ENCODE measurements around the gene HEPACAM.

The HEPACAM gene

DNA sequence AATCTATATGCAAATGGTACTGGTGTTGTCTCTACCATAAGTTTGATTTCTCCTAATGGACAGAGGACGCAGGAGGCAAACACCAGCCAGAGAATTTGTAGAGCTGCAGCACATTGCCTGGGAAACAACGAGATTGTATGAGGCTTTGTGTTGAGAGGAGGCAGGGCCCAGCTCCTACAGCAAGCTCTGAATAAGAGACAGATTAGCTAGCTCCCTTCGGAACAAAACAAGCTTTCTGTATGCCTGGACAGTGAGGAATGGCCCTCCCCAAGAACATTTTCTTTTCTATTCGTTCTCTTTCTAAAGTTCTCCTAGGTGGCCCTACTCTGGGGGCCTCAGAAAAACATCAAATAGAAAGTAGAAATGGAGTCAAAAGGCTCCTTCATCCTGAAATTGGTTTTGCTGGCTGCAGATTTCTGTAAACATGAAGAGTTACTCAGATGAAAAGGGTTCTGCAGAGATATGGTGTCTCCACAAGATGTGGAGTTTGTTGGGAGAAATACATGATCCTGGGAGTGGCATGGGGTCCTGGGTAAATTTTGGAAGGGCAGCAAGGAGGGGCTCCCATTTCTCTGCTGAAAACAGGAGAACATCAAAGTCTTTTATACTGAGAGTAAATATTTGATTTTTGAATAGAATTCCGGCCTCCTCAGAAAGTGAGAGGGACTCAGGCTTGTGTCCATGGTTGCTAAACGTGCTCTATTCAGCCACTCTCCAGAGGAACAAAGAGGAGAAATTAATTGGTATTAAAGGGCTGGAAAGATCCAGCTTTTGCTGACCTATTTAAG lies 6.8 kb upstream of the HEPACAM start:
- no peak for DNase-seq

DNA sequence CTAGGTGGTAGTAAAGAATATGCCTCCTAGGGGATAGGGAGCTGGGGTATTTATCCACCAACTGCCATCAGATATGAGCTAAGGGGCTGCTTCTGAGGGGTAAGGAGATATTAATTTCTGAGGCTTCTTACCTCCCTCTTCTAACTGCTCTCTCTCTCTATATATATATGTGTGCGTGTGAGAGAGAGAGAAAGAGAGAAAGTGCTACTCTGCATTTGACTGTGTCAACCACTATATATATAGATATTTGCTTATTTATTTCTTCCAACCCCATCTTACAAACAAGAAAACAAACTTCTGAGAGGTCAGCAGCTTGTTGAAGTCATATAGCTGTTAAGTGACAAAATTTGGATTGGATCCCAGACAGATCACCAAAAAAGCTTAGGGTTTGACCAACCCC lies 5.9 kb upstream of the HEPACAM start:
- DNase-seq: no peak

DNA sequence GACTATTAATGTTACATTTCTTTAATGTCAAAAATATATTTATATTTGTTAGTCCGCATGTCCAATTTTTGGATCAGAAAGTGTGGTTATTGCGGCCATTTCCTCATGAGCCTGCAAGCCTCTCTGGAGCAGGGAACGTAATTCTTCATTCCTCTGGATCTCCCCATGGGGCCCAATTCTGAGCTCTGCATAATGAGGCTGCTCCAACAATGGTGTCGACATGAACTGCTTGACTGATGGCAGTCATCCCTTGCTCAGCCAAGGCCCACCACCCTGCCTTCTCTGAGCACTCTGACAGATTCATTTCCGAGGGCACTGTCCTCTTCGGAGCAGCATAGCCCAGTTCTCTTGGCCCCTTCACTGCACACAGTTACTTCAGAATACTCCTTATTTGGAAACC lies 3.1 kb upstream of the HEPACAM start:
- DNase-seq: no peak

DNA sequence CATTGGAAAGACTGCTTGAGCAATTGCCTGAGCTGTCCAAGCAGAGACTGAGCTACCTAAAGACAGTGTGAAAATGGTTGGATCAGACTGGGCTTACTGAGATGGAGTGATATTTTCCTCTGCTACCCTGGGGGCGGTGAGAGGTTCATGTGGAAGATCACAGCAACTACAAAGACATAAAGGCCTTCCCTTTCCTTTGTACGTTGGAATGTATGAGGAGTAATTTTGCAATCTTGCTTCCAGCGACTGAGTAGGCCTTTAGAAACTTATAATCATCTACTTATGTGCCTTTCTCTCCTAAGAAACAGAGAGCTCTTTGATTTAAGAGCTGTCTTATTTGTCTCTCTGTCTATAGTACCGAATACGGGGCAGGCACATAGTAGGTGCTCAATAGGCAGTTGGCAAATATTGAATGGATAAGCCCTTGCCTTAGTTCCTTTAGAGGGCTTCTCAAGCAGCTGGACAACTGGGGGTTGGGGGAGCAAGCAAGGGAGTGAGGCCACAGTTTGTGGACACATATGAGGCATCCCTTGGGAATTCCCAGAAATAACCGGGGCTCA lies 2.4 kb upstream of the HEPACAM start:
- no peak for DNase-seq

DNA sequence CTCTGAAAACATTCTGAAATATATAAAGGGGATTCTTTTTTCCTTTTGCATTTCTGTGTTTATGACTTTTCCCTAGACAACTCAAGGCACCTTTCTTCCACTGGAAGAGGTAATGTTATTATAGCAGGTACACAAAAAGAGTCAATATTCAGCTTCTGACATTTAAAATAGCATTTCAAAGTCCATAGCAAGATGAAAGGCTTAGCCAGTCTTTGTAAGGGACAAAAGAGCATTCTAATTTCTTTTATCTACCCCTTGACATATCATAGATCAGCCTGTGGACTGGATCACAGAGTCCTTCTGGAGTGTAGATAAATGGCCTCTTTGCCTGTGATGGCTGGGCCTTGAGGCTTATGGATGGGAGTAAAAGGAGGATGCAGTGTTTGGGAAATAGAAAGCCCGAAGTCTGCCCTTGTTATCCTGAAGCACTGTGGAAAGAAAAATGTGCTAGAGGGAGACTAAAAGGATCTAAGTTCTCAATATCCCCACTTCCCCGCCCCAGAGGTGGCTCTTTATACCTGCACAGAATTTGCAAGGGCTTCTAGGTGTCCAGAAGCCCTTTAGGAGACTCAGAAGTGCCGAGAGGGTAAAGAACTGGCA lies 1.6 kb upstream of the HEPACAM start:
- DNase-seq: no peak

DNA sequence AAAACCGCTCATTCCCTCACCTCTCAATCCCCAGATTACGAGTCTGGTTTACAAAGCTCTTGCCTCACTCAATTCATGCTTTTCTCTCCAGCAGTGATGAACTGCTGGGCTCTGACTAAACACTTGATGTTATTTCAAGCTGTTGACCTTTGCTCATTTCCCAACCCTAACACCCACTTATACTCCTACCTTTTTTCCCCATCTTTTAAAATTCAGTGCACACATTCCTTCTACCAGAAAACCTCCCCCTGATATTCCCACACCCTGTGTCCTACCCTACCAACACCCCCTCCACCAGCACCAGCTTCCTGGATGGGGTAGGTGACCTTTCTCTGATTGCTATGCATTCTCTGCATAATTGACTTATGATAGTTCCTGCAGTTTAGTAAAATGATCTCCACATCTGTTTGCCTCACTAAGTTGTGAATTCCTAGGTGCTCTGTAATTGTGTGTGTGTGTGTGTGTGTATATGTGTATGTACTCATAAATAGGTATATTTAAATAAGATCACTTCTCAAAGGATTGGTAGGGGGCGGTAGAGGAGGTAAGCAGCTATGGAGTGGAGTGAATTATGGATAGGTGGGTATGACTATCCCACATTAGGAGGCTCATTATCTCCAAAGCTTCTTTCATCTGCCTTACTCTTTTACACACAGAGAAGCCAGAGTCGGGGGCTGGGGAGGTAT lies 842 bp downstream of the HEPACAM start:
- DNase-seq: no peak

DNA sequence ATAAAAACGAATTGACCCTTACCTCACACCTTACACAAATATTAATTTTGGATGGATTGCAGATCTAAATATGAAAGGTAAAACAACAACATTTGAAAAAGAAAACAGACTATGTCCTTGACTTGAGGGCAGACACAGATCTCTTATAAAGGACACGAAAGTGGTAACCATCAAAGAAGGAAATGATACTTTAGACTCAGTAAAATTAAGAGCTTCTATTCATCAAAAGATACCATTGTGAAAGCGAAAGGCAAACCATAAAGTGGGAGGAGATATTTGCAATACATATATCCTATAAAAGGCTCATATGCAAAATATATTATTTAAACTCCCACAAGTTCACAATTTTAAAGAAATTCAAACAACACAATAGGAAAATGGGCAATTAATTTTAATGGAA lies 5.0 kb downstream of the HEPACAM start:
- no peak for DNase-seq

DNA sequence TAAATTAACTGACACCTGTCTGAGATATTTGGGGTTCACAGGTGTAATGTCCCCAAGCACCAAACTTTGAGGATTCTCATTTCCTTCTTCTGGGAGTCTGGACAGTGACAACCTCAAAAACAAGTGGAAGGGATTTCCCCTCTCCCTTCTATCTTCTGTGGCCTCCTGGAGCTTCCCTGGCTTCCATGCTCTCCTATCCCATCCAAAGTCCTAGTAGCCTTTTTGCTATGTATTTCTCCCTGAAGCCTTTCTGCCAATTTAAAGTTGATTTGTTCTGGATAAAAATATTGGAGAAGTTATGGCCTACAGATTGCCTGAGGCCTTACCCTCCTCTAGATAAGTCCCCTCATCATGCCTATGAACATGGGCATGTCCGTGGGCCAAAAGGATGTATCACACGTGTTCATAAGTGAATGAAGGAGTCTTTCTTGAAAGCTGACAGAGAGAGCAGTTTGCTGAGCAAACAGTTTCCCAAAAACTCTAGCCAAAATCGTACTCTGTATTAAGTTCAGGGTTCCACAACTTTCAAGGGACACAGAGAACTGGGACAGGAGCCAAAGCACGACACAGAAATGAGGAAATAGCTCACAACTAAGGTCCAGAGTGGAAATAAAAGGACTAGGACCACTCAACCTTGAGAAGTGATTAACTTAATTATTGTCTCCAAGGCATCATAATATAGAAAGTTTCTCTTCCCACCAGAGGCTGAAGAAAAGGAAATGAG lies 6.7 kb downstream of the HEPACAM start:
- no peak for DNase-seq

DNA sequence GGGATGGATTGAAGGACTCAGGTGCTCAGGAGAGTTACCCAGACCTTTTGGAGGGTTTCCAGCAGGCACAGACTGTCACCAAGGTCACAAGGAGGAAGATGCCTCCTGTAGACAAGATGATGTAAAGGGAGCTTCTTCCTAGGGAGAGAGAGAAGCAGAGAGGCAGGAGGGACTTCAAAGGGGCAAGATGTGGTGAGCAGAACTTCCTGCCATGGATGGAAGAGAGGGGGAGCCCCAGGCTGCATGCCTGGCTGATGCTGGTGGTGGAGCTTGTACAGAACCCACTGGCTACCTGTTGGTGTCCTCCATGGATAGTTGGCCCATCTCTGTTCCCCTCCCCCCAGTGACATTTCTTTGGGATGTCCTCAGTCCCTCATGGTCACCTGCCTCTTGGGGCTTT lies 12.6 kb downstream of the HEPACAM start:
- DNase-seq: no peak

DNA sequence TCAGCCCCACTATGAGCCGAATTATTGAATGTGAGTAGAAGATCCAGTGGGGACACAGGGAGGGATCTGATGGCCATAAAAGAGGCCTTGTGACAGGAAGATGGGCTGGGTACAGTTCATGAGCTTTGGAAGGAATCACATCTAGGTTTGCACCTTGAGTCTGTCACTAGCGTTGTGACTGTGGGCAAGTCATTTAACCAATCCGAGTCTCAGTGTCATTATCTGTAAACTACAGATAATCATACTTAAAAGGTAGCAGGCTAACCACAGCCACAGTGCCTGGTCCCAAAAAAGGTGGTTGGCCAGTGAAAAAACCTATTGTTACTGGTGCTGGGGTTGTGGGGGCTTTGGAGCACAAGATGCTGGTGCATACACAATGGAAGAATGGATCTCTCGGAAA lies 13.0 kb downstream of the HEPACAM start:
- DNase-seq: no peak

DNA sequence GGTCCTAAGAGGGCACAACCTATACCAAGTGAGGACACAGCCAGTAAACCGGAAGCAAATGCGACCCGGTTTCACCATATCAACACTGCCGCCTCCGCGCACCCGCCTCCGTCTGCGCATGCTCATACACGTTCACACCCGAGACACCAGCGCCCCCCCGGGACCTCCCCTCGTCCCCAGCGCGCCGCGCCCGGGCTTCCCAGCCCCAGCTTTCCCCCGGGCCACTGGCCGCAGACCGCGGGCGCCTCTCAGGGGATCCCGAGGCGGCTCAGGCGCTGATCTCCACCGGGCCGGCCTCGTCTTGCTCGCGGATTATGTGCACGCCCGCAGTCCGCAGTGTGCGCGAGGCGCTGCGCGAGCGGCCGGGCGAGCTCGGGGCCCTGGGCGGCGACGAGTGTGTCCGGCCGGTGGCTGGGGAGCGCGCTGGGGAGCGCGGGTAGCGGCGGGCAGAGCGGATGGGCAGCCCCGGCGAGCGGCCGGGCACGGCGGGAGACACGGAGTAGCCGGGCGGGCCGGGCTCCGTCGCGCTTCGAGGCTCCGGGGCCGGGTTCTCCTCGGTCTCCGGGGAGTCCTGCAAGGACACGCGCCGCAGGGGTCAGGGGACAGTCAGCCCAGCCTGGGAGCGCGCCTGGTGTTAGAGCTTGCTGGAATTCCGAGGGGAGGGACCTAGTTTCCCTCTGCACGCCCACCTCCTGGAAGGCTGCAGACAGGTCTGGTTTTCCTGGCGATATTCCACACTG lies 14.8 kb downstream of the HEPACAM start:
- DNase-seq: peak; percentile 79 to 81

DNA sequence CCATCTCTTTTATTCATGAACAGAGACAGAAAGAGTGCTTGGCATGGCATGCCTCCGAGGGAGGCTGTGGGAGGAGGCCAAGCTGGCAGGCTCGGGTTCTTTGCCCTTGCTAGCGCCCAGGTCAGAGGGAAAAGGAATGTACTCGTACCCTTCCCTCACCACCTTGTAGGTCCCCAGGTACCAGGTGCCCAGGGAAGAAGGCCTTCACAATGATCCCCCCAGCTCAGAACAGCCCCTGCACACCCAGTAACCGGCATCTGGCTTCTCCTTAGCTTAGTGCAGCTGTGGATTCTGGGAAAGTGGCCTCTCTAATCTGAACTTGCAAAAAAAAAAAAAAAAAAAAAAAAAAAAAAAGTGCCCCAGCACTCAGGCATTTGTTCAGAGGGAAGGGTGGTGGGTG lies 15.5 kb downstream of the HEPACAM start:
- DNase-seq: no peak

DNA sequence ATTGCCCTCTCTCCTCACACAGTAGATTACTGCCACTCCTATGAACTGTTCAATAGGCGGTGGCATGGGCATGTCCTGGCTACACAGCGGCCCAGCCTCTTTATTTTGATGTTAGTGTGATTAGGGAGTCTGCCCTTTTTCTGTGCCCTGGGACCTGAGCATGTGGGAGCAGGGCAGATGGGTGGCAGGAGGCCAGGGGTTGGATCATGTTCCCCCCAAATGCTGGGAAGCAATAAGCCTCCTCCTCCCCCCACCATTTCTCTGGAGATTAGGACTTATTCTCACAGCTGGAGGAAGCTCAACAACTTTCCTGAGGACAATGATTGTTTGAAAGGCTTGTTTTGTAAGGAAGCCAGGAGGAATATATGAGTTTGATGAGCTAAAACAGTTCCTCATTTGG lies 15.9 kb downstream of the HEPACAM start:
- no peak for DNase-seq

DNA sequence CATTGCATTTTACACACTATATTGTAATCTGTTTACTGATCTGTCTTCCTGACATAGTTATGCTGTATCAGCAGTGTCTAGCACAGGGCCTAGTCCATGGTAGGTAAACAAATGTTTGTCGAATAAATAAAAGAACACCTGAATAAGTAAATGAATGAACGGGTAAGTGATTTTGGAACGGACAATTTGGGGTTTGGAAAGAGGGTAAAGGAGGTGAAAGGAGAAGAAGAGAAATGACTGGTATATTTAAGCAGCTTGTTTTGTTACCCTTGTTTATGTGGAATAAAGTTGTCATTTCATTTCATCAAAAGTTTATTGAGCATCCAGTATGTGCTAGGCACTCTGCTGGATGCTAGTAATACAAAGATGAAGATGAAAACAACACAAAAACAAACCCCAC lies 16.9 kb downstream of the HEPACAM start, which contains the start of gene HEPN1:
TSS of gene HEPN1 (plus strand) at position 301 of the 400 bp plus-strand sequence.
- DNase-seq: no peak

DNA sequence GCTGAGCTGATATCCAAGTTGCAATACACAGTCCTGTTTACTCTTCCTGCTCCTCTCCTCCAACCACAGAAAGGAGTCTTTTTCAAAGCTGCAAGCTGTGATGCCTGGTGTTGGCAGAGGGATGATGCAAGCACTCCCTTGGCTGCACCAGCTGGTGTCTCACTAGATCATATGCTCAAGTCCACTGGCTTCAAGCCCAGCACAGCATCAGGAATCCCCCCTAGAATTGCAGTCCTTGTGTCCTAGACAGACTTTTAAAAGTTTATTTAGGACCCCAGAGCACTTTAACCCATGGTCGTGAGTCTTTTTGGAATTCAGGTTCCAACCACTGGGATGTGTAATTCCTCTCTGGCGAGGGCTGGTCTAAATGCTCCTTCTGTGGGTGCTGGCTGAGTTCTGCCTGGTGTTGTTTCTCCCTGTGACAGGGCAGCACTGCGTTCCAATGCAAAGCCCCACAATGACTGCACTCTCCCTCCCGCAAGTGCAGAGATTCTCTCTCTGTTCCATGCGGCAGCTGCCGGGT lies 18.7 kb downstream of the HEPACAM start:
- no peak for DNase-seq

DNA sequence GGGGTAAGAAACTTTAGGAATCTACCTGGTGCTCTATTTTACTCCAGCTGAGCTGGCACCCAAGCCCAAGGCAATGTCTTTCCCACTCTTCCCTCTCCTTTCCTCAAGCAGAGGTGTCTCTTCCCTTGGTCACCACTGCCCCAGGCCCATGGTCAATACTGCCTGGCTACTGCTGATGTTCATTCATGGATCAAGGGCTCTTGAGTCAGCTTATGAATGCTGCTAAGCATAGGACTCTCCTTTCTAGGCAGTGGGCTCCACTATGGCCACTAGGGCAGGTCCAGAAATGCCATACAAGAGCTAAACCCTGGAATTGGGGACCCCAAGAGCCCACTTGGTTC lies 19.5 kb downstream of the HEPACAM start:
- DNase-seq: no peak

DNA sequence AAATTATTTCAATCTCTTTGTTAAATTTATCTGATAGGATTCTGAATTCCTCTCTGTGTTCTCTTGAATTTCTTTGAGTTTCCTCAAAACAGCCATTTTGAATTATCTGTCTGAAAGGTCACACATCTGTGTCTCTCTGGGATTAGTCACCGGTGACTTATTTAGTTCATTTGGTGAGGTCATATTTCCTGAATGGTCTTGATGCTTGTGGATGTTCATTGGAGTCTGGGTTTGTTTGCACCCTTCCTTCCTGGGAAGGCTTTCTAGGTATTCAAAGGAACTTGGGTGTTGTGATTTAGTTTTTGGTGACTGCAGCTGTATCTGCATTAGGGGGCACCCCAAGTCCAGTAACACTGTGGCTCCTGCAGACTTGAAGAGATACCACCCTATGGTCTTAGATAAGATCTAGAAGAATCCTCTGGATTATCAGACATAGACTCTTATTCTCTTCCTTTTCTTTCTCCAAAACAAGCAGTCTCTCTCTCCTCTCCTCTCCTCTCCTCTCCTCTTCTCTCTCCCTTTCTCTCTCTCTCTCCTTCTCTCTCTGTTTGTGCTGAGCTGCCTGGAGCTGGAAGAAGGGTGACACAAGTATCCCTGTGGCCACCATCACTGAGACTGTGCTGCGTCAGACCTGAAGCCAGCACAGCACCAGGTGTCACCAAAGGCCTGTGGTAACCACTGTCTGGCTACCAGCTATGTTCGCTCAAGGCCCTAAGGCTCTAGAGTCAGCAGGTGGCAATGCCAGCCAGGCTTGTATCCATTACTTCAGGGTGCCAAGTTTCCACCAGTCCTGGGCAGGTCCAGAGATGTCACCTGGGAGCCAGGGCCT lies 20.1 kb downstream of the HEPACAM start:
- DNase-seq: no peak

DNA sequence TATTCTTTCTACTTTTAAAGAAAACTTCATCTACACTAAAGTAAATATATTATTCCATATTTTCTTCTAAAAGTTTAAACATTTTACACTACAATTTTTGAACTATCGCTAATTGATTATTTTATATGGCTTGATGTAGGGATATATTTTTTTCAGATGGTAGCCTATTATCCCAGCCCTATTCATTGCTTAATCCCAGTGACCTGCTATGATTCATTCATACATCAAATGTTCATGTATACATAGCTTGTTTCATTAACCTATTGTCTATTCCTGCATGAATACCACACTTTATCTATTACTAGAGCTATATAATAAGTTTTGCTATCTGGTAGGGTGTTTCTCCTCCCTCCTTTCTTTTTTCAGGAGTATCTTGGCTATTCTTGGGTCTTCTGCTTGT lies 33.2 kb downstream of the HEPACAM start:
- DNase-seq: no peak

DNA sequence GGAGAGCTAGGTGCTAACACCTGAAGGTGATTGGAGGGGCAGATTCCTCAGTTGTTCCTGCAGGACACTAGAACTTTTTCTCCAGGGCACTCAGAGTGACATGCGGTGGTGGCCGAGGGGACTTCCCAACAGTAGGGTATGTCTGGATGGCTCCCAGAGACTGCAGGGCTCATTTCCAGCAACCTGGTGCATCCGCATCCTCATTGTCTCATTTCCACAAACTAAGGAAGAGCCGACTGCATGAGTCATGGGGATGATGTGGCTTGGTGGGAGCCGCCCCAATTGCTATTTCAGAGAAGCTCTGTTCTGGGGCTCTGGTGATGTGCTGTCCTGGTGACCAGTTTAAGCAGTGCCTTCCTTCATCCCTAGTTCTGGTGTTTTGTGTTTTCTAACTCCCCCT lies 35.4 kb downstream of the HEPACAM start:
- DNase-seq: no peak

DNA sequence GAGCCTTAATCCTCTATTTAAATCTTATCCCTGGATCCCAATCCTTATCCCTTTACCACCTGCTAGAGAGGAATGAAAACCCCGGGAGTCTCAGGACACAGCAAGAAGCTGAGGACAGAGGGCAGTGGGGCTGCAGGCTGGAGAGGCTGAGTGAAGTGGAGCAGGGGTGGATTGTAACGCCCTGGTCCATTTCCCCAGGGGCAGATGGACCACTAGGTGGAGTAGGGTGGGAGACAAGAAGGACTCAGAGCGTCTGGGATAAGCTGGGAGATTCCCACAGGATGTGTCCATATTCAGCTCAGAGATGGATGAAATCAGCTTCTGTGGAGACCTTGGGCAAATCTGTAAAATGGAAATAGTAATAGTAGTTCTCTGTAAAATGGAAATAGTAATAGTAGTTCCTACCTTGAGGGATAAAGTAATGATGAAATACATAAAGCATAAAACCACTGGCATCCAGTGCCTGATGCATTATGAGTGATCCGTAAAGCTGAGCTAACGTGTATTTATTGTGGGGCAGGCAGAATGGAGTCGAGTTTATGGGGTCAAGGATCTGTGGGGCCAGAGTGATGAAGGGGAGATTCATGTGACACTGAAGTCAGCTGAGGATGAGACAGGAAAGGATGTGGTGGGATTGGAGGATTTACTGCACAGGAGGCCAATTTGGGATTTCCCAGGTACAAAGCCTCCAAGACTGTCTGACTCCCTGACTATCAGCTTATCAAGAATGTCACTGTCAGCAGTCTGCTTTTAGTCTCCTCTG lies 36.3 kb downstream of the HEPACAM start:
- peak in 1 of 2 donors; percentile 15 for DNase-seq

DNA sequence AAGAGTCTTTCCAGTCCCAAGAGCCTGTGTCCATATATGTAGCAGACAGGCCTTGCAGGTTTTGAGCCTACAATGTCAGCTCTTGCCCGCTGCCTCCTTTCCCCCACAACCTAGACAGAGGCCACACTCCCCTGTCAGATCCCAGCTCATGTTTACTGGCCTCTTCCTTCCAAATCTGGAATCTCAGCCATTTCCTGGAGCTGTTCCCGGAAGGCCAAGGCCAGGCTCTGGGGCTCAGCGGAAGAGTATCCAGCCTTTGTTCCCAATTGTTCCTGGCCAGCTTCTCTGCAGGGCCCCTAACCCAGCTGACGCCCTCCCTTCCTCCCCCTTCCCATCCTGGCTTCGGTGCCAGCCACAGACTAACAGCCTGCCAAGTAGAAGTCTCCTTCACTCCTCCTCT lies 37.1 kb downstream of the HEPACAM start:
- peak in 1 of 2 donors; percentile 4 for DNase-seq
